ENCODE data around the gene GCNT1.

GCNT1 gene

GRCh38 chr9:76534026-76534425 is 75.0 kb downstream of the GCNT1 start:
- no peak for DNase-seq (ENCODE audit: low read depth in 3 of 3)

- DNase-seq (ENCODE audit: low read depth in 3 of 3) = no peak
Measured at GRCh38 chr9:76537150-76537646, 78.2 kb downstream of the GCNT1 start.

GRCh38 chr9:76539180-76539579 is 80.2 kb downstream of the GCNT1 start:
- DNase-seq (ENCODE audit: low read depth in 3 of 3) = no peak

- no peak for DNase-seq (ENCODE audit: low read depth in 3 of 3)
Measured at GRCh38 chr9:76542360-76542759, 83.4 kb downstream of the GCNT1 start.

GRCh38 chr9:76545191-76545590 is 86.2 kb downstream of the GCNT1 start:
- no peak for DNase-seq (ENCODE audit: low read depth in 3 of 3)

GRCh38 chr9:76552181-76552580 is 93.2 kb downstream of the GCNT1 start:
- DNase-seq (ENCODE audit: low read depth in 3 of 3) = no peak

GRCh38 chr9:76552751-76553455 is 93.9 kb downstream of the GCNT1 start:
- DNase-seq (ENCODE audit: low read depth in 3 of 3) = no peak

GRCh38 chr9:76553680-76554079 is 94.7 kb downstream of the GCNT1 start:
- no peak for DNase-seq (ENCODE audit: low read depth in 3 of 3)
